Measurements from ENCODE around the gene DNAH14.

The DNAH14 gene

GRCh38 chr1:225179686-225180085 is 250.2 kb downstream of the DNAH14 start:
- H3K36me3 ChIP-seq (ENCODE audit: control insufficient read depth, insufficient read depth, low read length), result no peaks in the 10 kb centered on the region
- no peak overlapping the region for H2AFZ ChIP-seq
- no peaks in the 10 kb centered on the region for H3K4me1 ChIP-seq
- TF ChIP-seq, protein P1, sequence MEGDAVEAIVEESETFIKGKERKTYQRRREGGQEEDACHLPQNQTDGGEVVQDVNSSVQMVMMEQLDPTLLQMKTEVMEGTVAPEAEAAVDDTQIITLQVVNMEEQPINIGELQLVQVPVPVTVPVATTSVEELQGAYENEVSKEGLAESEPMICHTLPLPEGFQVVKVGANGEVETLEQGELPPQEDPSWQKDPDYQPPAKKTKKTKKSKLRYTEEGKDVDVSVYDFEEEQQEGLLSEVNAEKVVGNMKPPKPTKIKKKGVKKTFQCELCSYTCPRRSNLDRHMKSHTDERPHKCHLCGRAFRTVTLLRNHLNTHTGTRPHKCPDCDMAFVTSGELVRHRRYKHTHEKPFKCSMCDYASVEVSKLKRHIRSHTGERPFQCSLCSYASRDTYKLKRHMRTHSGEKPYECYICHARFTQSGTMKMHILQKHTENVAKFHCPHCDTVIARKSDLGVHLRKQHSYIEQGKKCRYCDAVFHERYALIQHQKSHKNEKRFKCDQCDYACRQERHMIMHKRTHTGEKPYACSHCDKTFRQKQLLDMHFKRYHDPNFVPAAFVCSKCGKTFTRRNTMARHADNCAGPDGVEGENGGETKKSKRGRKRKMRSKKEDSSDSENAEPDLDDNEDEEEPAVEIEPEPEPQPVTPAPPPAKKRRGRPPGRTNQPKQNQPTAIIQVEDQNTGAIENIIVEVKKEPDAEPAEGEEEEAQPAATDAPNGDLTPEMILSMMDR (IDR thresholded peaks at IDR 0.05), result no peak
- H3K4me2 ChIP-seq (ENCODE audit: low read length), result no peak overlapping the region
- no peak overlapping the region for H3K9ac ChIP-seq
- no peak overlapping the region for H3K27ac ChIP-seq
- no peaks in the 10 kb centered on the region for H3K79me2 ChIP-seq
- no peak overlapping the region for H3K4me3 ChIP-seq (ENCODE audit: low read depth, low read length)
- H3K9me3 ChIP-seq (ENCODE audit: control insufficient read depth, low read length), result no peaks in the 10 kb centered on the region
- H3K27me3 ChIP-seq (ENCODE audit: control insufficient read depth, insufficient read depth, low read length), result no peaks in the 10 kb centered on the region

GRCh38 chr1:225182716-225183115 is 253.2 kb downstream of the DNAH14 start:
- H3K9me3 ChIP-seq (ENCODE audit: control insufficient read depth, low read length), result no peaks in the 10 kb centered on the region
- H3K27ac ChIP-seq, result no peak overlapping the region
- no peak overlapping the region for H3K4me3 ChIP-seq (ENCODE audit: low read depth, low read length)

GRCh38 chr1:225191199-225191753 is 261.8 kb downstream of the DNAH14 start:
- Histone ChIP-seq H3K9me3 (ENCODE audit: control insufficient read depth, low read length) (no peaks in the 10 kb centered on the region), H3K4me2 (ENCODE audit: low read length) (no peak overlapping the region), H3K36me3 (ENCODE audit: control insufficient read depth, insufficient read depth, low read length) (no peaks in the 10 kb centered on the region), H3K79me2 (no peaks in the 10 kb centered on the region), H3K4me1 (no peaks in the 10 kb centered on the region), H3K4me3 (ENCODE audit: low read depth, low read length) (no peak overlapping the region), H3K27me3 (ENCODE audit: control insufficient read depth, insufficient read depth, low read length) (no peaks in the 10 kb centered on the region), H3K27ac (no peak overlapping the region), H3K9ac (no peak overlapping the region), H2AFZ (no peak overlapping the region)
- TF ChIP-seq, protein P1 (IDR thresholded peaks at IDR 0.05), result no peak

More at GRCh38 chr1:225182716-225183115, 253.2 kb downstream of the DNAH14 start:
- Histone ChIP-seq H3K9ac (no peak overlapping the region), H3K4me2 (ENCODE audit: low read length) (no peak overlapping the region), H3K27me3 (ENCODE audit: control insufficient read depth, insufficient read depth, low read length) (no peaks in the 10 kb centered on the region), H3K36me3 (ENCODE audit: control insufficient read depth, insufficient read depth, low read length) (no peaks in the 10 kb centered on the region), H3K4me1 (no peaks in the 10 kb centered on the region), H3K79me2 (no peaks in the 10 kb centered on the region), H2AFZ (no peak overlapping the region)
- TF ChIP-seq, protein P1 (IDR thresholded peaks at IDR 0.05), result no peak

- TF ChIP-seq, protein P1 (IDR thresholded peaks at IDR 0.05), result no peak
- Histone ChIP-seq H3K27ac (no peak overlapping the region), H3K9me3 (ENCODE audit: control insufficient read depth, low read length) (no peaks in the 10 kb centered on the region), H3K4me2 (ENCODE audit: low read length) (no peak overlapping the region), H3K79me2 (no peaks in the 10 kb centered on the region), H2AFZ (no peak overlapping the region), H3K9ac (no peak overlapping the region), H3K36me3 (ENCODE audit: control insufficient read depth, insufficient read depth, low read length) (no peaks in the 10 kb centered on the region), H3K4me3 (ENCODE audit: low read depth, low read length) (no peak overlapping the region), H3K4me1 (no peaks in the 10 kb centered on the region), H3K27me3 (ENCODE audit: control insufficient read depth, insufficient read depth, low read length) (no peaks in the 10 kb centered on the region)
Measured at GRCh38 chr1:225201447-225201846, 272.0 kb downstream of the DNAH14 start.

GRCh38 chr1:225207791-225208190 is 278.3 kb downstream of the DNAH14 start:
- Histone ChIP-seq H2AFZ (no peak overlapping the region), H3K36me3 (ENCODE audit: control insufficient read depth, insufficient read depth, low read length) (no peaks in the 10 kb centered on the region), H3K79me2 (no peaks in the 10 kb centered on the region), H3K4me3 (ENCODE audit: low read depth, low read length) (no peak overlapping the region), H3K9ac (no peak overlapping the region), H3K27ac (no peak overlapping the region), H3K9me3 (ENCODE audit: control insufficient read depth, low read length) (no peaks in the 10 kb centered on the region), H3K27me3 (ENCODE audit: control insufficient read depth, insufficient read depth, low read length) (no peaks in the 10 kb centered on the region), H3K4me2 (ENCODE audit: low read length) (no peak overlapping the region), H3K4me1 (no peaks in the 10 kb centered on the region)
- TF ChIP-seq, protein P1 (IDR thresholded peaks at IDR 0.05), result no peak
